ENCODE results near the gene PAK1. TPM values are rescaled to one million over a fixed set of nuclear protein-coding genes. Genes with fewer than 3 reads are reported as not detected.
A peak's percentile ranks its signal among the peaks of the same experiment; 100 is the strongest.

Gene PAK1
- 10 to 100 TPM; 14.5 to 65.6 TPM for total RNA-seq

GRCh38 chr11:77473801-77474683 lies at the start of gene PAK1:
TSS of gene PAK1 (minus strand) at chr11:77474094. CDS start at chr11:77392520, 81,574 bp downstream.
- TF ChIP-seq POLR2A (IDR thresholded peaks at IDR 0.05) (peak; percentile 45 to 82 (median 80)), CTCF (IDR thresholded peaks at IDR 0.05) (peak in 5 of 7 experiments; percentile 25 to 36 (median 26))
- Histone ChIP-seq H3K4me3 (peak within 1 kb of the TSS; percentile 50 to 53), H3K4me1 (peaks cover 29% of the 10 kb centered on the region), H3K27ac (peak within 1 kb of the TSS; percentile 81 to 95 (median 93)), H3K9me3 (no peaks in the 10 kb centered on the region), H3K27me3 (no peaks in the 10 kb centered on the region), H3K36me3 (replicated peaks in 1 of 2; ENCODE audit: insufficient read depth in 1 of 2, low read depth in 2 of 2) (no peaks in the 10 kb centered on the region)
- 0 to 1% methylated on average over 31 to 61 of the region's 72 CpGs for WGBS, 2 donors
- DNase-seq (peak; percentile 94 to 98 (median 96)), ATAC-seq (peak; percentile 81)
- intact Hi-C loops (cut with DNase I): no loop called here

- TF ChIP-seq CTCF (IDR thresholded peaks at IDR 0.05): no peak
- TF ChIP-seq POLR2A (IDR thresholded peaks at IDR 0.05): no peak
- intact Hi-C loops (cut with DNase I): no loop called here
Measured at GRCh38 chr11:77522215-77522614, 48.3 kb upstream of the PAK1 start.

GRCh38 chr11:77519847-77520246 lies 46.0 kb upstream of the PAK1 start:
- Histone ChIP-seq H3K27ac (no peak overlapping the region), H3K4me3 (no peak overlapping the region), H3K36me3 (replicated peaks in 1 of 2; ENCODE audit: insufficient read depth in 1 of 2, low read depth in 2 of 2) (no peaks in the 10 kb centered on the region), H3K27me3 (no peaks in the 10 kb centered on the region), H3K4me1 (no peaks in the 10 kb centered on the region), H3K9me3 (no peaks in the 10 kb centered on the region)
- DNase-seq (no peak), ATAC-seq (no peak)
- 42 to 77% methylated on average over 3 of the region's 3 CpGs for WGBS, 2 donors
- intact Hi-C loops (cut with DNase I): no loop called here
- TF ChIP-seq CTCF (IDR thresholded peaks at IDR 0.05) (no peak), POLR2A (IDR thresholded peaks at IDR 0.05) (no peak)

More at GRCh38 chr11:77522215-77522614, 48.3 kb upstream of the PAK1 start:
- no peak overlapping the region for H3K27ac ChIP-seq
- no peak for ATAC-seq
- H3K27me3 ChIP-seq: no peaks in the 10 kb centered on the region
- H3K9me3 ChIP-seq: no peaks in the 10 kb centered on the region
- H3K4me3 ChIP-seq: no peak overlapping the region
- DNase-seq: no peak
- H3K36me3 ChIP-seq (replicated peaks in 1 of 2; ENCODE audit: insufficient read depth in 1 of 2, low read depth in 2 of 2): no peaks in the 10 kb centered on the region
- H3K4me1 ChIP-seq: no peaks in the 10 kb centered on the region

- ATAC-seq (no peak), DNase-seq (no peak)
- intact Hi-C loops (cut with DNase I): no loop called here
- Histone ChIP-seq H3K27ac (no peak overlapping the region), H3K4me3 (no peak overlapping the region), H3K4me1 (no peaks in the 10 kb centered on the region), H3K9me3 (no peaks in the 10 kb centered on the region), H3K36me3 (replicated peaks in 1 of 2; ENCODE audit: insufficient read depth in 1 of 2, low read depth in 2 of 2) (no peaks in the 10 kb centered on the region), H3K27me3 (no peaks in the 10 kb centered on the region)
- TF ChIP-seq CTCF (IDR thresholded peaks at IDR 0.05) (no peak), POLR2A (IDR thresholded peaks at IDR 0.05) (no peak)
- WGBS, 2 donors: 70 to 75% methylated on average over 2 of the region's 2 CpGs
Measured at GRCh38 chr11:77518471-77518870, 44.6 kb upstream of the PAK1 start.
